ENCODE results near the gene PPP1R9A. TPM values are rescaled to one million over a fixed set of nuclear protein-coding genes. Genes with fewer than 3 reads are reported as not detected.

The PPP1R9A gene
- total RNA-seq, 4 donors from 2014 or later: 8.2 to 18.1 (median 10.0) TPM

DNA sequence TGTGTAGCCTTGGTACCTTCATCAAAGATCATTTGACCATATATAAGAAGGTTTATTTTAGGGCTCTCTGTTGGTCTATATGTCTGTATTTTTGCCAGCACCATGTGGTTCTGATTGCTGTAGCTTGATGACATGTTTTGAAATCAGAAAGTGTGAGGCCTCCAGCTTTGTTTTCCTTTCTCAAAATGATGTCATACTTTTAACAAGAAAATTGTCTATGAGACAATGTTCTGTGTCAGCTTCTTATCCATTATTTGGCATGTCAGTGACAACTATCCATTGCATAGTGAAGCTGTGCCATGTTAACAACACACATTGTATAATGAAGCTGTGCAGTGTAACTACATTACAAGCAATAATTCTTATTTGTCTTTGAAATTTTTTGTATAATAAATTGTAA is 9.1 kb upstream of the PPP1R9A start:
- TF ChIP-seq, protein P1, sequence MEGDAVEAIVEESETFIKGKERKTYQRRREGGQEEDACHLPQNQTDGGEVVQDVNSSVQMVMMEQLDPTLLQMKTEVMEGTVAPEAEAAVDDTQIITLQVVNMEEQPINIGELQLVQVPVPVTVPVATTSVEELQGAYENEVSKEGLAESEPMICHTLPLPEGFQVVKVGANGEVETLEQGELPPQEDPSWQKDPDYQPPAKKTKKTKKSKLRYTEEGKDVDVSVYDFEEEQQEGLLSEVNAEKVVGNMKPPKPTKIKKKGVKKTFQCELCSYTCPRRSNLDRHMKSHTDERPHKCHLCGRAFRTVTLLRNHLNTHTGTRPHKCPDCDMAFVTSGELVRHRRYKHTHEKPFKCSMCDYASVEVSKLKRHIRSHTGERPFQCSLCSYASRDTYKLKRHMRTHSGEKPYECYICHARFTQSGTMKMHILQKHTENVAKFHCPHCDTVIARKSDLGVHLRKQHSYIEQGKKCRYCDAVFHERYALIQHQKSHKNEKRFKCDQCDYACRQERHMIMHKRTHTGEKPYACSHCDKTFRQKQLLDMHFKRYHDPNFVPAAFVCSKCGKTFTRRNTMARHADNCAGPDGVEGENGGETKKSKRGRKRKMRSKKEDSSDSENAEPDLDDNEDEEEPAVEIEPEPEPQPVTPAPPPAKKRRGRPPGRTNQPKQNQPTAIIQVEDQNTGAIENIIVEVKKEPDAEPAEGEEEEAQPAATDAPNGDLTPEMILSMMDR (IDR thresholded peaks at IDR 0.05; ENCODE audit: low read depth): no peak

DNA sequence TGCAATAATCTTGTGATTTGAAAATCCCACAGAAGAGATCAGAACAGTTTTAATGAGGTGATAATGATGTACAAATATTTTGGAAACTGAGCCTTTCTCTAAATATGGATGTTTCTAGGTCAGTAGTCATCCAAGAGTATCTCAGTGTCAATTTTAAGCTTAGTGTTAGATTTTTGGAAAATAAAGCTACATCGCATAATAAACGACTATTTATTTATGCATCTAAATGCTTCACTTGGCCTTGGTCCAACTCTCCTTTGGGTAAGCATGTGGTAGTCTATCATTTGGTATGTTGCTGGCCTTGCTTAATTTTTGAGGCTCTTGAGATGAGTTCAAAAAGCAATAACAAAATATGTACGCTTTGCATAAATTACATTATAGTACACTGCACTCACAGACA is 5.4 kb upstream of the PPP1R9A start:
- TF ChIP-seq, protein P1 (IDR thresholded peaks at IDR 0.05; ENCODE audit: low read depth): no peak

DNA sequence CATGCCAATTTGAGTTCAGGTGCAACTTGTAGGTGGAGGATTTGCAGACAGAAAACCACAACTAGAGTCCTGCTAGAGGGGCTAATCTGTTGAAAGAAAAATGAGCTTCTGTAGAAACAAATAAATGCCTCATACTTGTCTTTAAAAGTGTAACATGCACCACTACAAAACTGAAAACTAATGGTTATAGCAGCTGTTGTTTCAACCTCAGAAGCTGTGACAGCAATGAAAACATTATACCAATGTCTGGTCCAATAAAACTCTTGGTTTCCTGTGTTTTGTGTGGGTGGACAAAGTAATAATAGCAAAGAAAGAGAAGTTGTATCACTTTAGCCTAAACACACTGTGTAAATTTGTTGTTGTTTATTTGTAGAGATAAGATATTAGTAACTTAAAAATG is 3.4 kb upstream of the PPP1R9A start:
- TF ChIP-seq, protein P1 (IDR thresholded peaks at IDR 0.05; ENCODE audit: low read depth): no peak

DNA sequence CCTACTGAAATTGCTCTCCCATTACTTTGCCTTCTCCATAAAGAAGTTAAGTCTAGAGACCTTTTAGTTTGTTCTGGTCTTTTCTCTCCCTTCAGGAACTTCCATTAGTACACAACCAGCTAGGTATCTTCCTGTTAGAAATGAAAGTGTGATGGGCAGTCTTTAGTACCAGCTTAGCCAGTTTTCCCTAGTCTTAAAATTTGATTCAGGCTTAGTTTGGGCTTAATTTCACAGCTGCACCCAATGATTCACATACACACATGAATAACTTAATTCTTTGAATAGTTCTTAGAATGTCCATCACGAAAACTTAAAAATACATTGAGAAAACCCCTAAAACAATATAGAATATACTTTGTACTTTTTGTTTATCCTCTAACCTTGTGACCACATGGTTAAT is 2.4 kb upstream of the PPP1R9A start:
- TF ChIP-seq, protein P1 (IDR thresholded peaks at IDR 0.05; ENCODE audit: low read depth): no peak

DNA sequence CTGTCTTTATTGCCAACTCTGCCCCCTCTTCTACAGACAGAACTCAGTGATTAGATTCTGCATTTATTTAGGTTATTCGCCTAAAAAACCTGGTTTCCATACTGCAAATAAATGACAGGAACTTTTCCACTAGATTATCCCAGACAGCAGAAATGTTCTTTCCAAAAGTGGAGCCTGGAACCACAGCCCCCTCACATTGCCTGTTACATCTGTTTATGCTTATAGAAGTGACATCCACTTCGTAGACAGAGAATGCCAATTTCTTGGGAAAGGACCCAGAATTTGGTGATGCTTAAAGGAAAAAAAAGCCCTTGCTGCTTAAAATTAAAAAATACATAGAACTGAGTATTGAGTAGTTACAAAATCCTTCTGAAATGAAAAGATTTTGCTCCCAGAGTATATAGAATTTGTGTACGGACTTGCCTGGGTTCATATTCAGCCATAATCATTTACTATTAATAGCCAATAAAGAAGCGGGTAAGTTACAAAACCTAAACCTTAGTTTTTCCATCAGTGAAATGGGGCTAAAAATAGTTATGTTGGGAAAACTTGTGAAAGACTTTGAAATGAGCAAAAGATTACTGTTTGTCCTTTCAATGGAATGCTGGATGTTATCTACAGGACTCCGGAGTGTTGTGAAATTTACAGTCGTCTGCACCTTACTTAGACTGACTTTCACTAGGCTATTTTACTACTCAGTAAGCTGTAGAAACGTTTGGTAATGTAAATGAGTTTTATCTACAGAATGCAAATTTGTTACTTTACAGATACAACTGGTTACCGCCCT is 1.1 kb upstream of the PPP1R9A start:
- TF ChIP-seq, protein P1 (IDR thresholded peaks at IDR 0.05; ENCODE audit: low read depth): no peak

DNA sequence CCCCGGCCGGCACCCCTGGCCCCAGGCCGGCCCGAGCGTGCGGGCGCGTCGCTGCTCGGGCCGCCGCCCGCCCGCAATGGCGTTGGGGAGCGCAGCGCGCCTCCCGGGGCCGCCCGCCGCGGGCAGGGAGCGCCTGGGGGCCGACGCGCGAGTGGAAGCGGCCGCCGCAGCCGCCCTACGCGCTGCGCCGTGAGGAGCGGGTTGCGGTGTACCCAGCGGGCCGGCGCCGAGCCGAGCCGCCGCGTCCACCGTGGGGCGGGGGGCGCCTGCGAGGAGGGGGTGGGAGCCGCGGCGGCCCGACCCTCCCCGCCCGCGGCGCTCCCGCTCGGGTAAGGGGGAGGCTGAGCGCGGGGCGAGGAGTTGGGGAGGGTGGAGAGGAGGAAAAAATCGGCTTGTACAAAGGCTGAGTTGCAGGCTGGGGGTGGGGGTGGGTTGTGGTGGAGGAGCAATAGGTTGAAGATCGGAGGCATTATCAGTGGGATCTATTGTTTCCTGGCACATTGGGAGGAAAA is 473 bp downstream of the PPP1R9A start:
- TF ChIP-seq, protein P1 (IDR thresholded peaks at IDR 0.05; ENCODE audit: low read depth): no peak

DNA sequence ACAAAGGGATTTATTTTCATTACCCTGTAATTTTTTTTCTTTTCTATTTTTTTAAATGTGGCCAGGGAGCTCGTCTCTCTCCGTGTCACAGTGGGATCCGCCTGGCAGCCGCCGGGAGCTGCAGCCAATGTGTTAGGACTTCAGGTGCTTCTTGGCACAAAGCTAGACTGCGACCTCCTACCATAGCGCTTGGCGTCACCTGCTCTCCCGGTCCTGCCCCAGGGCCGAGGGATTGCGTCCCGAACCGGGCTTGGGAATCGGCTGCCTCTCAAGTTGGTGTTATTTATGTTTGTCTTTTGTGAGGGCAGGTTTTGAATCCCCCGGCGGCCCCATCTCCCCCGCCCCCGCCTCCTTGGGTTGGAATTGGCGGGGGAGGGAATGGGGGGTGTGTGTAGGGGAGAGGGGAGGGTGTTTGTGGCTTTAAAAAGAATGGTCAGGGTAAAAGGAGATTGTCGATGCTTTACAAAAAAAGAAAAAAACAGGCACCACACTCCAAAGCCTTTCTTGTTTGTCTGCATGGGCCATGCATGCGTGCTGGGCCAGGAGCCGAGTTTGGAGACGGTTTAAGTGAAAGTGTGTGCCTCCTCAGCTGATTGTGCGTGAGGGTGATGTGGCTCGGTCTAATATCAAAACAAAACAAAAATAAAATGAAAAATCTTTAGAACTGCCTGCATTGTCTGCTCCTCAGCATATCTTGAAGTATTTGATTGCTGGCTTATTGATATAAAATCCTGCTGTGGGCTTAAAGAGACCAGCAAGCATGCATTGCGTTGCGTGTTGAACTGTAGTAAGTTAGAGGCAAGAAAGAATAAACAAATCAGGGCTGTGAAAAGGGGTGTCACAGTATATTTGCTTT is 1.2 kb downstream of the PPP1R9A start:
- TF ChIP-seq, protein P1 (IDR thresholded peaks at IDR 0.05; ENCODE audit: low read depth): no peak
